HG03066 (cell line): ENCODE data around the gene MAP3K6.
"Not testable (repeated sequence)": the region's sequence is repeated elsewhere in the genome, so short reads cannot be mapped to it uniquely, and the experiment has no call there.

Experiments used
- ATAC-seq: cut with Tn5 transposase; IDR thresholded peaks from one replicate; pipeline ENCODE4 v1.9.1; 2021; ENCODE audit warnings: low read depth; ENCODE audit not compliant: unreplicated experiment

MAP3K6 gene

GRCh38 chr1:27366411-27367159 lies at the start of gene MAP3K6:
Gene MAP3K6 (minus strand): TSS chr1:27366961. CDS start chr1:27366597, 364 bp downstream.
- no peak for ATAC-seq

GRCh38 chr1:27414091-27414490 lies 47.3 kb upstream of the MAP3K6 start:
- ATAC-seq: no peak

- no peak for ATAC-seq
Observed at GRCh38 chr1:27413004-27413403, 46.2 kb upstream of the MAP3K6 start.

GRCh38 chr1:27412502-27412901 lies 45.7 kb upstream of the MAP3K6 start:
- no peak for ATAC-seq

- no peak for ATAC-seq
Observed at GRCh38 chr1:27410709-27411108, 43.9 kb upstream of the MAP3K6 start.

GRCh38 chr1:27409669-27410068 lies 42.9 kb upstream of the MAP3K6 start:
- ATAC-seq: no peak

- no peak for ATAC-seq
Observed at GRCh38 chr1:27408151-27408550, 41.4 kb upstream of the MAP3K6 start.

- ATAC-seq: not testable (repeated sequence)
Observed at GRCh38 chr1:27406791-27407190, 40.0 kb upstream of the MAP3K6 start.

GRCh38 chr1:27406362-27406680 lies 39.6 kb upstream of the MAP3K6 start:
- ATAC-seq: no peak

- not testable (repeated sequence) for ATAC-seq
Observed at GRCh38 chr1:27405598-27406361, 39.0 kb upstream of the MAP3K6 start.

- ATAC-seq: no peak
Observed at GRCh38 chr1:27405074-27405473, 38.3 kb upstream of the MAP3K6 start.

- ATAC-seq: no peak
Observed at GRCh38 chr1:27403931-27404330, 37.2 kb upstream of the MAP3K6 start.

- ATAC-seq: no peak
Observed at GRCh38 chr1:27403065-27403726, 36.4 kb upstream of the MAP3K6 start.

- ATAC-seq: no peak
Observed at GRCh38 chr1:27402349-27402754, 35.6 kb upstream of the MAP3K6 start.

- no peak for ATAC-seq
Observed at GRCh38 chr1:27400963-27401341, 34.2 kb upstream of the MAP3K6 start.

- ATAC-seq: no peak
Observed at GRCh38 chr1:27400082-27400962, 33.6 kb upstream of the MAP3K6 start.

- ATAC-seq: no peak
Observed at GRCh38 chr1:27399251-27400025, 32.7 kb upstream of the MAP3K6 start.

- no peak for ATAC-seq
Observed at GRCh38 chr1:27398405-27399149, 31.8 kb upstream of the MAP3K6 start.

GRCh38 chr1:27397749-27398148 lies 31.0 kb upstream of the MAP3K6 start:
- ATAC-seq: no peak
